T-cell (primary cell): Measurements from ENCODE around the gene ERO1A. TPM values are rescaled to one million over a fixed set of nuclear protein-coding genes. Genes with fewer than 3 reads are reported as not detected.

Source experiments
- ATAC-seq, 4 experiments: fragments of 200-7000 bp in 3 of 4; fragments of 150-1000 bp in 1 of 4; cut with Tn5 transposase; replicated peaks in 1 of 4; 1 replicate in 3 of 4; 2 replicates in 1 of 4; pipeline ENCODE4 v1.10.0; 2021; ENCODE audit warnings: moderate library complexity in 3 of 4, mild to moderate bottlenecking in 2 of 4, moderate number of reproducible peaks in 1 of 4
- CTCF ChIA-PET, 2 donors: fragments of 300-600 bp; sonication (Branson Sonifier 250); formaldehyde crosslinking; loops; one replicate each; lab custom pipeline; 2022; ENCODE audit warnings: antibody characterized with exemption in 2 of 2; lab: Charles Lee
- POLR2A ChIA-PET, 2 donors: fragments of 300-600 bp; sonication (Branson Sonifier 250); formaldehyde crosslinking; loops; one replicate each; lab custom pipeline; 2022; ENCODE audit warnings: antibody characterized with exemption in 2 of 2; lab: Charles Lee
- DNase-seq, 35 experiments: peaks; one replicate each; pipeline versions ENCODE4 v3.0.0 to v3.0.0-alpha.2; 2013 to 2023
- H3K27ac ChIP-seq: one replicate; pipeline ENCODE4 v1.5.1; 2013; ENCODE audit warnings: low read length
- H3K27me3 ChIP-seq, 2 experiments: replicated peaks in 1 of 2; 1 replicate in 1 of 2; 2 replicates in 1 of 2; pipeline versions ENCODE4 v1.6.1 to v1.7.0; 2013; ENCODE audit warnings: low read length in 1 of 2, mixed read lengths in 1 of 2; ENCODE audit not compliant: control insufficient read depth in 2 of 2, insufficient read depth in 2 of 2; ENCODE audit errors: extremely low read depth in 1 of 2
- H3K36me3 ChIP-seq, 2 donors: 1 replicate in 1 of 2; 2 replicates in 1 of 2; pipeline versions ENCODE4 v1.6.1 to v1.7.0; 2013; ENCODE audit warnings: low read length in 1 of 2; ENCODE audit not compliant: control insufficient read depth in 2 of 2, insufficient read depth in 1 of 2; ENCODE audit errors: extremely low read depth in 1 of 2
- H3K4me1 ChIP-seq, 2 experiments: 1 replicate in 1 of 2; 2 replicates in 1 of 2; pipeline versions ENCODE4 v1.6.1 to v1.7.0; 2013; ENCODE audit warnings: low read length in 2 of 2, mixed read lengths in 1 of 2; ENCODE audit not compliant: insufficient read depth in 2 of 2, control insufficient read depth in 1 of 2; ENCODE audit errors: extremely low read depth in 1 of 2
- H3K4me3 ChIP-seq, 2 donors: 1 replicate in 1 of 2; 2 replicates in 1 of 2; pipeline versions ENCODE4 v1.5.1 to v1.7.0; 2013; ENCODE audit warnings: mild to moderate bottlenecking in 2 of 2, low read length in 1 of 2, moderate library complexity in 1 of 2; ENCODE audit not compliant: control insufficient read depth in 1 of 2; ENCODE audit errors: extremely low read depth in 1 of 2
- H3K9me3 ChIP-seq: 2 replicates; pipeline ENCODE4 v1.7.0; 2013
- H3K27ac Mint-ChIP-seq, 2 donors: one replicate each; pipeline ENCODE4 v1.8.0; 2020 to 2021; ENCODE audit warnings: mild to moderate bottlenecking in 2 of 2, mixed read lengths in 2 of 2
- H3K27me3 Mint-ChIP-seq, 2 donors: one replicate each; pipeline ENCODE4 v1.8.0; 2021 to 2022; ENCODE audit warnings: mixed read lengths in 2 of 2
- H3K36me3 Mint-ChIP-seq: one replicate; pipeline ENCODE4 v1.8.0; 2021; ENCODE audit warnings: mixed read lengths
- H3K4me1 Mint-ChIP-seq, 3 donors: one replicate each; pipeline ENCODE4 v1.8.0; 2020 to 2022; ENCODE audit warnings: mixed read lengths in 3 of 3, mild to moderate bottlenecking in 1 of 3
- H3K4me3 Mint-ChIP-seq, 3 donors: one replicate each; pipeline ENCODE4 v1.8.0; 2020 to 2022; ENCODE audit warnings: mild to moderate bottlenecking in 3 of 3, mixed read lengths in 3 of 3, moderate library complexity in 3 of 3
- H3K9me3 Mint-ChIP-seq, 3 donors: one replicate each; pipeline ENCODE4 v1.8.0; 2020 to 2022; ENCODE audit warnings: mixed read lengths in 3 of 3
- WGBS: methylation state at CpG from one replicate; pipeline ENCODE4 v1.1.5; 2013; ENCODE audit warnings: missing lambda C conversion rate; ENCODE audit not compliant: insufficient coverage; 5-methylcytosine and 5-hydroxymethylcytosine counted together
- total RNA-seq, 35 experiments: library from RNA in 6 of 35; stranded (reverse) in 6 of 35; fragments of 120-200 nt in 1 of 35; gene quantifications; one replicate each; pipeline versions ENCODE4 v1.2.1 to v1.2.4 and lab custom pipeline; 2013 to 2026

The ERO1A gene
- total RNA-seq, 5 donors from 2014 or later (not counting 1 experiment from before 2014, with no cell fraction given), result 62.7 to 97.3 (median 91.3) TPM

DNA sequence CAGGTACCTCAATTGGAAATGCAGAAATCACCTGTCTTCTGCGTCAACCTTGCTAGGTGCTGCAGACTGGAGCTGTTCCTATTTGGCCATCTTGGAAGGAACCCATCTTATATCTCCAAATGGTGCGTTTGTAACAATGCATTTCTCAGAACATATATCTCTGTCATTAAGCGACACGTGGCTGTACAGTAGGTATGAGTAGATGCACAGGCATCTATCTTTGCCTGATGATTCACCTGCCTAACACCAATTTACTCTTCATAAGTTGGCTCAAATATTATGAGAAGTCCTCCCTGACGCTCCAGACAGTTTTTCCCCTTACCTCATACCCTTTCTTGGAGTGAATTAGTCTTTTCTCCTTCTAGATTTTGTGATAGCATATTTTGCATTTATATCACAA is 98.5 kb downstream of the ERO1A start:
- Histone ChIP-seq H3K4me3 (no peak overlapping the region), H3K36me3 (no peaks in the 10 kb centered on the region), H3K27me3 (peaks cover 0 to 6% of the 10 kb centered on the region in 2 experiments), H3K4me1 (no peaks in the 10 kb centered on the region), H3K9me3 (no peaks in the 10 kb centered on the region), H3K27ac (no peak overlapping the region)
- ATAC-seq (no peak), DNase-seq (no peak)
- 86% methylated on average over 1 of the region's 5 CpGs for WGBS
- H3K4me3 Mint-ChIP-seq, result no peak overlapping the region
- peaks cover 3 to 17% (median 12%) of the 10 kb centered on the region in 3 donors for H3K9me3 Mint-ChIP-seq
- no peak overlapping the region for H3K27ac Mint-ChIP-seq
- no peaks in the 10 kb centered on the region for H3K4me1 Mint-ChIP-seq
- ChIA-PET CTCF (interaction anchor here in 1 of 2 donors (0.6 kb wide), 1 partner anchor 15 kb away, joined by 4 read pairs; no protein-coding TSS in a partner anchor), POLR2A (no interaction called here)
- peaks cover 13% of the 10 kb centered on the region for H3K36me3 Mint-ChIP-seq
- peaks cover 0 to 1% of the 10 kb centered on the region in 2 donors for H3K27me3 Mint-ChIP-seq

- H3K36me3 ChIP-seq, result no peaks in the 10 kb centered on the region
- no peak overlapping the region for H3K4me3 ChIP-seq
- no peaks in the 10 kb centered on the region for H3K4me1 Mint-ChIP-seq
- CTCF ChIA-PET, result no interaction called here
- ATAC-seq (no peak), DNase-seq (no peak)
- H3K27ac ChIP-seq, result no peak overlapping the region
- H3K9me3 Mint-ChIP-seq, result peaks cover 3 to 17% (median 12%) of the 10 kb centered on the region in 3 donors
- H3K9me3 ChIP-seq, result no peaks in the 10 kb centered on the region
- H3K4me1 ChIP-seq, result no peaks in the 10 kb centered on the region
- peaks cover 13% of the 10 kb centered on the region for H3K36me3 Mint-ChIP-seq
- 90% methylated on average over 8 of the region's 10 CpGs for WGBS
- H3K4me3 Mint-ChIP-seq, result no peak overlapping the region
- H3K27me3 Mint-ChIP-seq, result peaks cover 0 to 1% of the 10 kb centered on the region in 2 donors
- peaks cover 0 to 6% of the 10 kb centered on the region in 2 experiments for H3K27me3 ChIP-seq
- no peak overlapping the region for H3K27ac Mint-ChIP-seq
- POLR2A ChIA-PET, result no interaction called here
Measured at GRCh38 chr14:52596320-52596719, 99.0 kb downstream of the ERO1A start.

- Histone ChIP-seq H3K27ac (no peak overlapping the region), H3K9me3 (no peaks in the 10 kb centered on the region), H3K36me3 (no peaks in the 10 kb centered on the region), H3K4me3 (no peak overlapping the region), H3K27me3 (no peaks in the 10 kb centered on the region), H3K4me1 (no peaks in the 10 kb centered on the region)
- DNase-seq (no peak), ATAC-seq (no peak)
- Mint-ChIP-seq H3K27me3 (no peaks in the 10 kb centered on the region), H3K4me1 (no peaks in the 10 kb centered on the region), H3K36me3 (peaks cover 13% of the 10 kb centered on the region), H3K9me3 (peaks cover 3 to 14% (median 10%) of the 10 kb centered on the region in 3 donors), H3K27ac (no peak overlapping the region), H3K4me3 (no peak overlapping the region)
- ChIA-PET POLR2A (interaction anchor here in 1 of 2 donors (0.6 kb wide), 1 partner anchor 38 kb away, joined by 5 read pairs; the partner anchor contains the start of genes GPR137C and TXNDC16), CTCF (no interaction called here)
- WGBS, result no CpG with 5 or more reads among the region's 1 CpG
Measured at GRCh38 chr14:52590318-52590717, 105.0 kb downstream of the ERO1A start.

Other genes with a start within 250 kb of the ERO1A start
- gene TXNDC16, start 143.1 kb downstream of the ERO1A start, total RNA-seq, result 10 to 100 TPM in 1 of 5 donors, 1 to 10 TPM in 4; 6.0 to 12.4 (median 9.0) TPM
- under 1 TPM in 3 of 5 donors, not detected in 2; 0.13 to 0.33 (median 0.15) TPM for gene GPR137C, start 142.7 kb downstream of the ERO1A start, total RNA-seq
- 100 to 1,000 TPM in 2 of 5 donors, 10 to 100 TPM in 3; 71.4 to 103 (median 74.9) TPM for gene PSMC6, start 11.6 kb upstream of the ERO1A start, total RNA-seq
- gene STYX, start 34.6 kb upstream of the ERO1A start, total RNA-seq, result 10 to 100 TPM; 29.6 to 40.0 (median 36.9) TPM
- 10 to 100 TPM in 1 of 5 donors, 1 to 10 TPM in 4; 6.9 to 10.7 (median 8.9) TPM for gene GNPNAT1, start 96.0 kb upstream of the ERO1A start, total RNA-seq